ENCODE data around the gene STX10.
"Not testable (repeated sequence)": the region's sequence is repeated elsewhere in the genome, so short reads cannot be mapped to it uniquely, and the experiment has no call there.

Gene STX10

DNA sequence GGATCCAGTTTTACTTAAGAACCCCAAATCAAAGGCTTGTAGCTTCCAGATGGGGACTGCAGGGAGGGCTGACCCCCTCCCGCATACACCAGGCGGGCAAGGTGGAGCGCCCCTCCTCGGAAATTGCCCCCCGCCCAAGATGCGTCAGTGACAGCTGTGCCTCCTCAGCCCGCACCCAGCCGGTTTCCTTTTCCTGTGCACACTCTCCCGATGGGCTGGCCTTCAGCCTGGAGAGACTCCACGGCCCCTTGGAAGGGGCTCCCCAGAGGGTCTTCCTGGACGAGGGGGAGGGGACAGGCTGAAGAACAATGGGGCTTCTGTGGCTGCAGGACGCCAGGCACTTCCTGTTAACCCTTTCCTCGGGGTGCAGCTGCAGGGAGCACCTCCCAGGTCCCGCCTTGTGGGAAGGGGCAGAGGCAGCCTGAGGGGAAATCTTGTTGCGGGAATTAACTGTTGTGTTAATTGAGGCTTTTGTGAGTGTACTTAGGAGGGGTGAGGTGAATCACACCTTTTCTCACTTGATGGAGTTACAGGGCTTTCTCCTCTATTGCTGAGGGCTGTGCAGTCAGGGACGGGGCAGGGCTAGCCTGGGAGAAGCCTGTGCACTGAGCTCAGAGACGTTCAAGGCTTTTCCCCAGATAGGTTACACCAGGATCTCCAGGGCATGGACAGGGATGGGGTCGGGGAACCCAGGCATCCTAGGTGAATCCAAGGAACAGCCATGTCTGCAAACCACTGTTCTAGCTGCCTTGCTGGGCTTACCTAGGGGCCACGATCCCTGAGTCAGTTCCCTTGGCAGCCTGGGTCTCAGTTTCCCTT, 14.4 kb upstream of the STX10 start:
- DNase-seq: peak; percentile 47

DNA sequence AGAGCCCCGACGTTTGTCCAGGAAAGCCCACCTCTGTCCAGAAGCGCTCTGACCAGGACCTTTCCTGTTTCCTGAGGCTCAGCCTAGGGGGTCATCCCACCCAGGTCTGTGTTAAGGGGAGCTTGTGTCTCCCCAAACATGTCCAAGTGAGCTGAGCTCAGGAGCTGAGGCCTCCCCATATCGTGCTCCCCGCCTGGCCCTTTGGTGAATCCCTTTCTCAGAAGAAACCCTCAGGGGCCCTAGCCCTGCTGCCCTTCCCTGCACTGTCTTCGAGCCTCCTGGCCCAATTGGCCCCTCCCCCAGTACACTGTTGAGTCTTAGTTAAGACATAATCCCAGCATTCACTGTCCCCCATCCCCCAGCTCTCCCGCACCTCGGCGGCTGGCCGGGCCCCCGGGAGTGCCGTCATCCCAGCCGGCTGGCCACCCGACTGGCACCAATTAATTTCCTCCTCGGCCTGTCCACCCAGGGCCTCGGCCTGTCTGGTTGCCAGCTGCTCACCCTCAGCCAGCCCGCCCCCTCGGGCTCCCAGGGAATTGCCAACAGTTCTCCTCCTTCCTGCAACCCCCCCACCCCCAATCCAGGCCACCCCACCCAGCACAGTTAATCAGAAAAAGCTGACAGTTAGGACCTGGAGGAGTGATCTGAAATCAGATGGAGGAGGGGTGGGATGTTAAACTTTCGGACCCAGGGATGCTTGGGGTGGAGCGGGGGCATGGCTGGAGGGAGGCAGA, 13.6 kb upstream of the STX10 start:
- peak; percentile 79 for DNase-seq

DNA sequence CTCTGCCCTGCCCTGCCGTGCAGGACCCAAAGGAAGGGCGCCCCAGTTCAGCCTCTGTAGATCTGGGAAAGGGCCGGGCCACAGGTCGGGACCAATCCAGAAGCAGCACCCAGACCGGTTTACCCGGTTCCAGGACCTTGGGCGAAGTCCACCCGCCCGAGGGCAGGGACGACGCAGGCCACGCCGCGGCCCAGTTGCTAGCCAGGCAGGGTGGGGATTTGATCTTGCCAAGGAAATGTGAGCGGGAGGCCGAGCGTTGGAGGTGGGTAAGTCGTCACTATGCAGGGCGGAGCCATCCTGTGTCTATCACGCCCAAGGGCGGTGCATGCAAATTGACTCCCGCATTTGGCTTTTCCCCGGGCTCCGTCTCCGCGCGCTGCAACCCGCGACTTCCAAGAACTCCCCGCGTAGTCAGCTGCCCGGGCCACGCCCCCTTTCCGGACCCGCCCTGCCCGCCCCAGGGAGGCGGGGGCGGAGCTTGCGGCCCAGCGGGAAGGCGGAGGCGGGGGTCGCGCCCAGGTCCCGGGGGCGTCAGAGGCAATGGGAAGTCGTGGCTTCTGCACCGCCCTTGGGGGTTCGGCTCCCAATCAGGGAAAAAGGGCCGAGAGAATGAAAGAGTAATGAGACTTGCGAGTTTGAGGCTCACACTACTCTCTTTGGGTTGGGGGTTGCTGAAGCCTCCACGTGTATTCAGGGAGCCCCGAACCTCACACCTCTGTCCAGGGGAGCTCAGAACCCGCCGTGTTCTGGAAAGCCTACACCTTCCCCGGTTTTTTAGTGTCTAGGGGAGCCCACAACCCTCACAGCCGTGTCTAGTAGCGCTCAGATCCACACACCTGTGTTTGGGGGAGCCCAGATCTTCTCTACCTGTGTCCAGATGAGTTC, 12.8 kb upstream of the STX10 start:
- peak; percentile 78 for DNase-seq

DNA sequence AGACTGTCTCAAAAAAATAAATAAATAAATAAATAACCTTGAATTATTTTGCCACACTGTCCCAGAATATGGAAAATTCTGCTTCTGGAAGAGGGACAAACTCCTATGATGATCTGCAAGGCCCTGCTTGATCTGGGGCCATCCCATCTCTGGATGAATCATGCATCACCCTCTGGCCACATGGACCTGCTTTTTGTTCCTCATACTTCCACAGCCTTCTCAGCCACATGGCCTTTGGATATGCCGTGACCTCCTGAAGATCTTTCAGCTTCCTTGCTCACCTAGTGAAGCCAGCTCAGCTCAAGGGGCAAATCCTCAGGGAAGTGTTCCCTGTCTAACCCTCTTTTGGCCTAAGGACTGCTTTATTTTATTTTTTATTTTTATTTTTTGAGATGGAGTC, 10.4 kb upstream of the STX10 start:
- no peak for DNase-seq

DNA sequence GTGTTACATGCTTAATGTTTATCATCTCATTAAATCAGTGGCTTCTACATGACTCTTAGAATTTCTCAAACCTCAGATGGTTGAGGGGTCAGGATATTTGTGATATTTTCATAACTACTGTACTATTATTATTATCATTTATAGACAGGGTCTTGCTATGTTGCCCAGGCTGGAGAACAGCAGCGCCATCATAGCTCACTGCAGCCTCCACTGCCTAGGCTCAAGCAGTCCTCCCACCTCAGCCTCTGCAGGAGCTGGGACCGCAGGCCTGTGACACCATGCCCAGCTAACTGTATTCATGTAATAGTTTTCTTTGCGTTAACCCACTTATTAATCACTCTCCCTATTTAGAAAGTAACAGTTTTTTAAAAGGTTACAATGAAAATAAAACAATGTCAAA, 9.5 kb upstream of the STX10 start:
- DNase-seq: no peak

DNA sequence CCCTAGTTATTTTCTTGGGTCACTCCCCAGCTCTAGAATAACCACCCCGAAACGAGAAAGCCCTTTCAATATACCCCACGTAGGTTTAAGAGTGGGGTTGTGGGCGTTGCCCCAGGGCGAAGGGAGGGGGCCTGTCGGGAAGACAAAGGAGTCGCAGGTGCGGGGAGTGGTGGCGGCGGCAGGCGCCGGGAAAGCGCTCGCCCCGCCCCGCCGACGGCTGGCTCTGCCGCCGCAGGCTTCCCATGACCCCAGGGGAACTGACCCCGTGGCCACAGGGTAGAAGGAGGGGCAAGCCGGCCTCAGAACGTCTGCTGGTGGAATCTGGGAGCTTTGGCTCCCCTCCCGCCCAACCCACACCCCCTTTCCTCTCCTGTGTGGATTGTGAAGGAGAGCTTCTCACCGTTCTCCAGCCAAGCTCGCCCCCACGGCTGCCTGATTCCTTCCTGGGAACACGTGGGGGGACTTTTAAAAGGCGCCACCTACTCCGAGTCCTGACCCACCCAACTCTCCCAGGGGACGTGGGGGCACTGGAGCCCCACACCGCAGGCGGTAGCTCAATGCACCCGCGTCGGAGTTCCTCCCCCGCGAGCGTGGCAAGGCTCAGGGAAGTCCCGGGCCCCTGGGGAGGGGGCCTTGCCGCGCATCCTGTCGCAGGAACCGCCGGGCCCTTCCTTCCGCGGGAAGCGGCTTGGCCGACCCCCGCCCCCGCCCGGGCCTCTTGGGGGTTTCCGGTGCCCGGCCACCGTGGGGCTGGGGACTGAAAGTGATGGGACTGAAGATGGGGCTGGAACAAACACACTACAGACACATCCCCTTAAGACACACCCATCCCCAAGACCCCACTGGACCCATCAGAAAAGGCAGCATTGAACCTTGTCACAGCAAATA, 5.5 kb upstream of the STX10 start:
- DNase-seq: peak; percentile 71

DNA sequence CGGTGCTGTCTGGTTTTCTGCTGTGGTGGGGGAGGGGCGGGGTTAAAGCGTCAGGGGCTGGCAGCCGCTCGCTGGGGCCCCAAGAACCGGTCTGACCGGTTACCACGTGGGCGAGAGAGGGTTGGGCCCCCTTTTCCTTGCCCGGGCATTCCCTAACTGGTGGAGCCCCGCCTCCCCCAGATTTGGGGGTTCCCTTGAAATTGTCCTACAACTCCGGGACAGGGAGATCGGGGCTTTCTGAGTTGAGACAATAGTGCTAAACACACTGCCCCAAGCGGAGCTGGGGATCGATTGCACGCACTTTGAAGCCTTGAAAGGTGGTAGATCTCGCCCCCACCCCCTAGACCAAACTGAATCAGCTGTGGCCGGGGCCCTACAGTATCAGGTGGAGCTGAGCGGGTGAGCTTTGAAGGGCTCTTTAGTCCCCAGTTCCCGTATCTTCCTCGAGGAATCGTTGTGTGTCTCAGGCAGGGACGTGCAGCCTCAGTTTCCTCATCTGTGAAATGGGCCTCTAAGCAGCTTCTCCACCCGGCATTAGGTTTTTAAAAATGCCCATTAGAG, 4.8 kb upstream of the STX10 start:
- DNase-seq: peak; percentile 16

DNA sequence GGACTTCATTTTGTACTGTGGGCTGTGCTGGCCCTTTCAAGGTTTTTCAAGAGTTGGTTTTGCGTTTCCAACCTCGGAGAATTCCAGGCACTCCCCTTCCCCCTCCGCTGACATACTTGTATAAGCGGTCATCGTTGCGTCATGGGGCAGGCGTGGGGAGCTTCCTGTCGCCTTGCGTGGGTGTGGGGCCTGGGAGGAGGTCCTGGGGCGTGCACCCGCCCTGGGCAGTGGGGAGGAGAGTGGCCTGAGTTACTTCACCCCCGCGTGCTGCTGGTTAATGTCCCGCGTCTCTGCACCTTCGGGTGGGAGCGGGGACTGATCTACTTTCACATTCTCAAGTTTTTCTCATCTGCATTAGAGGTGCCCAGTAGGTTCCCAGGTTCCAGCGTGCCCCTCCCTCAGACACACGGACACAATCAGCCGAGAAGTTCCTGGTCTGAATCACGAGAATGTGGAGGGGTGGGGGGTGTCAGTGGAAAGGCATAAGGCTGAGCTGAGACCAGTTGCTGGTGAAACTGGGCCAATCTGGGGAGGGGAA, 4.1 kb upstream of the STX10 start:
- peak; percentile 45 for DNase-seq

DNA sequence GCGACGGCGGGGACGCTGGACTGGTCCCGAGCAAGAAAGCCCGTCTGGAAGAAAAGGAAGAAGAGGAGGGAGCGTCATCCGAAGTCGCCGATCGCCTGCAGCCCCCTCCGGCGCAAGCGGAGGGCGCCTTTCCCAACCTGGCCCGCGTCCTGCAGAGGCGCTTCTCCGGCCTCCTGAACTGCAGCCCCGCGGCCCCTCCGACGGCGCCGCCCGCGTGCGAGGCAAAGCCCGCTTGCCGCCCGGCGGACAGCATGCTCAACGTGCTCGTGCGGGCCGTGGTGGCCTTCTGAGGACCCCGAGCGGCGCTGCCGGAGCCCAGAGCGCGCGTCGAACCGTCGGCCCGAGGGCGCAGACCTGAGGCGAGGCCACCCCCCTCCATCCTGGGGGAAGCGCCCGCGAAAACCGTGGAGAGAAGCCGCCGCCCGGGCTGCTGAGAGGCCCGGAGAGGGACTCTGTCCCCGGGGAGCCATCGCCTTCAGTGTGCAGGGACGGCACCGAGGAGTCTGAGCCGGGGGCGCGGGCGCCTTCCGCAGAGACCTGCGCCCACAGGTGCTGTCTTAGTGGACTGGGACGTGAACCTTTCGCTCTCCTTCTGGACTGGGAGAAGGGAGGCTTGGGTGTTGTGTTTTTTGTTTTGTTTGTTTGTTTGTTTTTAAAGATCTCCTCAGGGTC, 3.5 kb upstream of the STX10 start:
- no peak for DNase-seq

DNA sequence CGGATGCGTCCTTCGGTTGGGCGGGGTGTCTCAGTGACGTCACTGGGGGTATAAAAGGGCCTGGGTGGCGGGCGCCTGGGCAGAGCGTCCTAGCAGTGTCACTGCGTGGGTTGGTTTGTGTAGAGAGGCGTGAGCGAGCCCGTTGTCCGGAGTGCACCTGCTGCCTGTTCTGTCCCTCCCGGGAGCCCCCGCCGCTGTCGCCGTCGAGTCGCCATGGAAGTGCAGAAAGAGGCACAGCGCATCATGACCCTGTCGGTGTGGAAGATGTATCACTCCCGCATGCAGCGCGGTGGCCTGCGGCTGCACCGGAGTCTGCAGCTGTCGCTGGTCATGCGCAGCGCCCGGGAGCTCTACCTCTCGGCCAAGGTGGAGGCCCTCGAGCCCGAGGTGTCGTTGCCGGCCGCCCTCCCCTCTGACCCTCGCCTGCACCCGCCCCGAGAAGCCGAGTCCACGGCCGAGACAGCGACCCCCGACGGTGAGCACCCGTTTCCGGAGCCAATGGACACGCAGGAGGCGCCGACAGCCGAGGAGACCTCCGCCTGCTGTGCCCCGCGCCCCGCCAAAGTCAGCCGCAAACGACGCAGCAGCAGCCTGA, 2.9 kb upstream of the STX10 start:
- peak; percentile 96 for DNase-seq

DNA sequence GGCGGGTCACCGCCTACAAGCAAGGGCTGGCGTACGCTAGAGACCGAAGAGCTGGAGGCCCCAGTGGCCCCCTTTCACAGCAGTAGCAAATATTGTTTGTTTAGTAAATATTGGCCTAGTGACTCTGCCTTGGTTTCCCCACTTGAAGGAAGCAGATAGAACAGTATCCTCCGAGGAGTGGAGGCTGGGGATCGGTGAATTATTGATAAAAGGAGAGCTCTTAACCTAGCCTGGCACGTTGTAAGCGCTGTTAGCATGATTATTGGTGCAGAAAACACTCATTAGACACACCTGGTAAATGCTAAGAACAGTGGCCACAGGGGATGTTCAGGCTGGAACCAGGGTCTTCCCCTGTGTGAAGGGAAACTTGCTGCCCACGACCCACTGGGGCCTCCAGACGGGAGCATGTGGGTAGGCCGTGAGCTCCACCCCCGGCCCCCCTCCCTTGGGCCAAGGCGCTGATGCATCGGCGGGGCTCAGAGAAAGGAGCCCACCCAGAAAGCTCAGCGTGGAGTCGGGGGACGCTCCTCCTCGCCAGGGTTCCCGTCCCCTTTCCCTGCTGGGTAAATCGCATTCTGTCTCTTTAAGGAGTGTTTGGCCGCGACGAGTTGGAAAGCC, 2.3 kb upstream of the STX10 start:
- DNase-seq: no peak

DNA sequence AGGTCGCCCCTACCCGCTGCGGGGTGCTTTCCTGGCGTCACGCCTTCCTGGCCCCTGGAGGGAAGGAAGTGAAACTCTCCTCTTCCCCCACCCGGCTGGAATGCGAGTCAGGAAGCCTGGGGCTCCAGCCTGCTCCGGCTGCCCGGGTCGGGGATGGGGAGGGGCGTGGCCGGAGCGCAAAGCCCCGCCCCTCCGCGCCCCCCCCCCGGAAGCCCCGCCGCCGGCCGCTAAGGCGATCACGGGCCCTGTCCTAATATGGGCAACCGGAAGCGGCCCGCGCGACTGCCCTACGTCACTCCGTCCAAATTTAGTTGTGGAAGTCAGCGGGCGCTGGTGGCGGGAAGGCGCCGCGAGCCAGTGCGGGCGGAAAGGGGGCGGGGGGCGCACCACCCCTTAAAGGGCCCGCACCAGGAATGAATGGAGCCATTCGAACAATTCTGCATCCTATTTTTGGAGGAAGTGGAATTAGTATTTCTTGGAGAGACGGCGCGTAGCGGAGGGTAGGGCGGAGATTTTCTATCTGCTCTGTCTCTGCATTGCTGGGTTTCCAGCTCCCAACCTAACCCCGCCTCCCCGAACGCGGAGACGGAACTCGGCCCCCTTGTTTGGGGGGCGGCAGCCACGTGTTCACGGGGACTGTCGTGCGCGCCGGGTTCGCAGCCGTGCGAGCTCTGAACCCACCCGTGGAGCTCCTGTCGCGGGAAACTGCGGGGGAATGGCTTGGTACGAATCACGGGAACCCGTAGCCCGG, 1.6 kb upstream of the STX10 start:
- peak; percentile 90 for DNase-seq

DNA sequence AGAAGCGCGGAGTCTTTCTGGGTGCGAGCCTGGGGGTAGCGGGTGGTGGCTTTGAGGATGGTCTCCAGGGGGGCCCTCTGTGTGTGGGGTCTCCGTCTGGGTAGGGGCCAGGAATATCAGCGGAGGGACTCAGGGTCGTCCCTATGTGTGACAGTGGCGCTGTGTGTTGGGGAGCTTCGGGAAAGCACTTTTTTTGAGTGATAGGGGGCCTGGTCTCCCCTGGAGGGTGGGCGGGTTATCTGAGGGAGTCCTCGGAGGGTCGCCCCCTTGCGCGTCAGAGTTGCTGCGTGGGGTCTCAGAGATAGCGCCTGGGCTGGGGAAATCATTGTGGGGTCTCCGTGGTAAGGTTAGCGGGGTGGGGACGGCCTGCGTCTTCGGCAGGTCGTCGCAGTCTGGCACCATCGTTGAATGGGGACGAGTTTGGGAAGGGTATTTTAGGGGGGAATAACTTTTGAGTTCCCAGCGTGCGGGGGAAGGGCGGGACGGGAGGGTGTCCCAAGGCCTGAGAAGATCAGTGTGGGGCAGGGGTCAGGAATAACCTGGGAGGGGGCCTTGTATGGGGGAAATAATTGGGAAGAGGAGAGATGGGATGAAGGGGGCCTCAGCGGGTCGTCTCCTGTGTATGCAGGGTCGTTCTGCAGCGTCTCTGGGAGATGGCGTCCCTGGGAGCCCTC, 893 bp upstream of the STX10 start:
- no peak for DNase-seq

DNA sequence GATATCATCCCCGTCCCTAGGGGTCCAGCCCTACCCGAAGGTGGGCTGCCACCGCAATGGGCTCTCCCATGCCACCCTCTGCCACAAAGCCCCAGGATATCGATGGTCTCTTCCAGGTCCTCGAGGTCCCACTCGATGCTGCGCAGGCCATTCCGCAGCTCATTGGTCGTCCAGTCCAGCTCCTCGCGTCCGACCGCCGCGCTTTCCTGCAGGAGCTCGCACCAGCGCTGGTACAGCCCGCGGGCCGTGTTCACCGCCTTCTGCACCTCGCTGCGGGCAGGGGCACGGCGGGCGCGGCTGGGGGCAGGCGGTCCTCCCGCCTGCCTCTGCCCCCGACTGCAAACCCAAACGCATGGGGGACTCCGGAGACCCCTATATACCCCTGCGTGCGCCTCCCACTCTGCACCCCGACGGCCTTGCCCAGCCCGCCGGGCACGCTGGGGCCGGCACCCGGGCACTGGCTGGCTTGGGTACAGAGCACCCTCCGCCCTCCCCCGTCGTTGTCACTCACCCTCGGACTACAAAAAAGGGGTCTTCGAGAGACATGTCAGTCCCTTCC, 468 bp downstream of the STX10 start:
- peak; percentile 46 for DNase-seq

DNA sequence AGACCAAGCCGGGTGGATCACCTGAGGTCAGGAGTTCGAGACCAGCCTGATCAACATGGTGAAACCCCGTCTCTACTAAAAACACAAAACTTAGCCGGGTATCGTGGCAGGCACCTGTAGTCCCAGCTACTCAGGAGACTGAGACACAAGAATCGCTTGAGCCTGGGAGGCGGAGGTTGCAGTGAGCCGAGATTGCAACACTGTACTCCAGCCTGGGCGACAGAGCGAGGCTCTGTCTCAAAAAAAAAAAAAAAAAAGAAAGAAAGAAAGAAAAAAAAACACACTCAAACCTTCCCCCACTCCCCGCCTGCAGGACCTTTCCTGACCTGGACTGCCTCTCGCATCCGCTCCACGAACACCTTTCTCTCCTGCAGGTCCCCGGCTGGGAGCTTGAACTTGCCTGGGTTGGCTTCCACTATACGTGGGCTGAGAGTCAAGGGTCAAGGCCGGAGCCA, 975 bp downstream of the STX10 start:
- not testable (repeated sequence) for DNase-seq

DNA sequence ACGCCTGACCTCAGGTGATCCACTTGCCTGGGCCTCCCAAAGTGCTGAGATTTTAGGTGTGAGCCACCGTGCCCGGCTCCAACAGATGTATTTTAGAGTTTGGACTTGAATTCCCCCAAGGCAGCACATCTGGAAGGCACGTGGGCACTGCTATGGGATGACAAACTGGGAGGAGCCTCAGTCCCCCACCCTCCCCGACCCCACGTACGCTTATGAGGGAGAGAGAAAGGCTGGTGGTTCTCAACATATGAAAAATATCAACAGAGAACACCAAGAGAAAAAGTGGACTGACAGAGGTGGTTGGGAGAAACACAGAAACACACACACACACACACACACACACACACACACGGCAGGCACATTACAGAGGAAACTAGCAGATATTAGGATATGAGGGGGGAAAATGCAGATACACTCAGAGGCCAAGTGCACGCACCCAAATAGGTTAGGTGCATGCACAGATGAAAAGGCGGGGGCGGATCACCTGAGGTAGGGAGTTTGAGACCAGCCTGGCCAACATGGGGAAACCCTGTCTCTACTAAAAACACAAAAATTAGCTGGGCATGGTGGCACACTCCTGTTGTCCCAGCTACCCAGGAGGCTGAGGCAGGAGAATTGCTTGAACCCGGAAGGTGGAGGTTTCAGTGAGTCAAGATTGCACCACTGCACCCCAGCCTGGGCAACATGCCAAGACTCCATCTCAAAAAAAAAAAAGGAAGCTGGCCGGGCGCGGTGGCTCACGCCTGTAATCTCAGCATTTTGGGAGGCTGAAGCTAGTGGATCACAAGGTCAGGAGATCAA, 3.2 kb downstream of the STX10 start:
- no peak for DNase-seq

DNA sequence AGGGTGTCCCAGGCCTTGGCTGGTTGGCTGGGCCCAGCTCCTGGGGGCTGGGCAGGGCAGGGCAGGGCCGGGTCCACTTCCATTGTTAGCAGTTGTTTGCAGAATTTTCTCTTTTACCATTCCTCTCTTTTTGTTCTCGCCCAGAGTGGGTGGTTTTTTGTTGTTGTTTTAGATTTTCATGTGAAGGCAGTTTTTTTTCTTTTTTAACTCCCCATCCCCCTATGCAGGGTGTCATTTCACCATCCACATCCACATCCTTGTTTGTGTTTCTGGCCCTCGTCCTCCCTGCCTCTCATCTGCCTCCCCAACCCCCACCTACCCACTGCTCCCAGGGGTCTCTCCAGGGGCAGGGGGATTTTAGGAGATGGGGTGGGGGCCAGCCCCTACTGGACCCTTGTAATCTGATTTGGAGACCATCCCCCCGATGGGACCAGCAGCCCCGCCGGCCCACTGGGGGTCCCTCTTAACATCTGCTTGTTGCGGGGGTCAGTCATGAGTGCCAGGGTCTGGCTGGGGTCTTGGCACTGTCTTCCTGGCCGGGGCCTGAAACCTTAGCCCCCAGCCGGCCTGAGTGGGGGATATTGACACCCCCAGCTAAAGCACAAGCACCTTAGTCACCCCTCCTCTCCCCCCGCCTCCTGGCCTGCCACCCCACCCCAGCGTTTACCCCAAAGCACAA, 10.4 kb downstream of the STX10 start:
- no peak for DNase-seq
